ENCODE measurements around the gene ASS1. TPM values are rescaled to one million over a fixed set of nuclear protein-coding genes. Genes with fewer than 3 reads are reported as not detected.

The ASS1 gene
- total RNA-seq, 1 donor from 2014 or later, result 166 TPM

GRCh38 chr9:130473009-130473408 lies 28.2 kb downstream of the ASS1 start:
- DNase-seq (ENCODE audit: low spot score), result no peak

GRCh38 chr9:130473566-130473965 lies 28.8 kb downstream of the ASS1 start:
- DNase-seq (ENCODE audit: low spot score), result no peak

- DNase-seq (ENCODE audit: low spot score), result no peak
Observed at GRCh38 chr9:130474106-130474505, 29.3 kb downstream of the ASS1 start.

- DNase-seq (ENCODE audit: low spot score), result no peak
Observed at GRCh38 chr9:130476151-130476730, 31.5 kb downstream of the ASS1 start.

GRCh38 chr9:130477564-130477963 lies 32.8 kb downstream of the ASS1 start:
- no peak for DNase-seq (ENCODE audit: low spot score)

- no peak for DNase-seq (ENCODE audit: low spot score)
Observed at GRCh38 chr9:130478152-130478551, 33.4 kb downstream of the ASS1 start.

- no peak for DNase-seq (ENCODE audit: low spot score)
Observed at GRCh38 chr9:130478736-130479575, 34.2 kb downstream of the ASS1 start.

GRCh38 chr9:130479587-130479986 lies 34.8 kb downstream of the ASS1 start:
- DNase-seq (ENCODE audit: low spot score), result no peak

- DNase-seq (ENCODE audit: low spot score), result no peak
Observed at GRCh38 chr9:130480673-130481072, 35.9 kb downstream of the ASS1 start.

- DNase-seq (ENCODE audit: low spot score), result no peak
Observed at GRCh38 chr9:130482463-130482862, 37.7 kb downstream of the ASS1 start.

GRCh38 chr9:130483371-130483971 lies 38.7 kb downstream of the ASS1 start:
- no peak for DNase-seq (ENCODE audit: low spot score)

- no peak for DNase-seq (ENCODE audit: low spot score)
Observed at GRCh38 chr9:130484362-130485072, 39.8 kb downstream of the ASS1 start.

- no peak for DNase-seq (ENCODE audit: low spot score)
Observed at GRCh38 chr9:130486103-130486502, 41.3 kb downstream of the ASS1 start.

GRCh38 chr9:130487500-130487899 lies 42.7 kb downstream of the ASS1 start:
- DNase-seq (ENCODE audit: low spot score), result no peak

GRCh38 chr9:130488621-130489330 lies 44.0 kb downstream of the ASS1 start:
- DNase-seq (ENCODE audit: low spot score), result no peak

- no peak for DNase-seq (ENCODE audit: low spot score)
Observed at GRCh38 chr9:130490981-130491380, 46.2 kb downstream of the ASS1 start.

GRCh38 chr9:130491830-130492482 lies 47.2 kb downstream of the ASS1 start:
- DNase-seq (ENCODE audit: low spot score), result no peak

- no peak for DNase-seq (ENCODE audit: low spot score)
Observed at GRCh38 chr9:130493021-130493420, 48.3 kb downstream of the ASS1 start.

- DNase-seq (ENCODE audit: low spot score), result no peak
Observed at GRCh38 chr9:130493476-130493875, 48.7 kb downstream of the ASS1 start.

- DNase-seq (ENCODE audit: low spot score), result no peak
Observed at GRCh38 chr9:130495067-130495466, 50.3 kb downstream of the ASS1 start.

- DNase-seq (ENCODE audit: low spot score), result no peak
Observed at GRCh38 chr9:130497139-130497538, 52.4 kb downstream of the ASS1 start.

Measured in mucosa of gallbladder (tissue), 1 donor.